NCI-H2029 (cell line): Measurements from ENCODE around the gene RNF220.

Experiments
- DNase-seq: peaks from one replicate; lab custom pipeline; 2025; lab: John Stamatoyannopoulos, UW

RNF220 gene

GRCh38 chr1:44405031-44405797, at the start of gene RNF220:
TSS of gene RNF220 (plus strand) at chr1:44405255.
- DNase-seq, result peak; percentile 62

- no peak for DNase-seq
Measured at GRCh38 chr1:44355582-44356305, 49.3 kb upstream of the RNF220 start.

- DNase-seq, result no peak
Measured at GRCh38 chr1:44357710-44358109, 47.3 kb upstream of the RNF220 start.

- DNase-seq, result no peak
Measured at GRCh38 chr1:44359234-44359935, 45.7 kb upstream of the RNF220 start.

- no peak for DNase-seq
Measured at GRCh38 chr1:44361478-44361877, 43.6 kb upstream of the RNF220 start.

GRCh38 chr1:44366371-44366975, 38.6 kb upstream of the RNF220 start:
- DNase-seq, result no peak

- DNase-seq, result no peak
Measured at GRCh38 chr1:44367944-44368343, 37.1 kb upstream of the RNF220 start.

GRCh38 chr1:44368471-44369151, 36.4 kb upstream of the RNF220 start:
- DNase-seq, result no peak

- DNase-seq, result no peak
Measured at GRCh38 chr1:44371206-44371605, 33.8 kb upstream of the RNF220 start.

GRCh38 chr1:44375547-44375946, 29.5 kb upstream of the RNF220 start:
- no peak for DNase-seq

GRCh38 chr1:44377925-44378784, 26.9 kb upstream of the RNF220 start:
- DNase-seq, result peak; percentile 73

GRCh38 chr1:44380666-44381177, 24.3 kb upstream of the RNF220 start:
- no peak for DNase-seq

- DNase-seq, result no peak
Measured at GRCh38 chr1:44388551-44388950, 16.5 kb upstream of the RNF220 start.

- no peak for DNase-seq
Measured at GRCh38 chr1:44389437-44389836, 15.6 kb upstream of the RNF220 start.

GRCh38 chr1:44390277-44390676, 14.8 kb upstream of the RNF220 start:
- no peak for DNase-seq

- no peak for DNase-seq
Measured at GRCh38 chr1:44401256-44402228, 3.5 kb upstream of the RNF220 start.

GRCh38 chr1:44405798-44406736, 1.0 kb downstream of the RNF220 start:
- peak; percentile 11 for DNase-seq

GRCh38 chr1:44406737-44407429, 1.8 kb downstream of the RNF220 start:
- DNase-seq, result no peak
